Lung (tissue), 12 donors: ENCODE measurements around the gene HCN4. TPM values are rescaled to one million over a fixed set of nuclear protein-coding genes. Genes with fewer than 3 reads are reported as not detected.

Source experiments
- ATAC-seq: fragments of 200-7000 bp; cut with Tn5 transposase; one replicate; pipeline ENCODE4 v1.9.1; 2020; ENCODE audit warnings: moderate number of reproducible peaks; ENCODE audit not compliant: insufficient read depth, low FRiP score
- DNase-seq, 3 donors: peaks; one replicate each; pipeline ENCODE4 v3.0.0-alpha.2; 2013 to 2017
- H3K27ac ChIP-seq, 2 donors: one replicate each; pipeline ENCODE4 v1.5.1; 2013; ENCODE audit warnings: mild to moderate bottlenecking in 2 of 2, moderate library complexity in 2 of 2, control low read depth in 1 of 2, inconsistent platforms in 1 of 2, low read depth in 1 of 2, low read length in 1 of 2
- H3K27me3 ChIP-seq, 3 donors: one replicate each; pipeline ENCODE4 v1.5.1; 2013; ENCODE audit warnings: low read length in 2 of 3; ENCODE audit not compliant: control insufficient read depth in 3 of 3, insufficient read depth in 3 of 3
- H3K36me3 ChIP-seq, 4 donors: one replicate each; pipeline ENCODE4 v1.5.1; 2013; ENCODE audit warnings: low read length in 4 of 4, mild to moderate bottlenecking in 1 of 4, moderate library complexity in 1 of 4; ENCODE audit not compliant: control insufficient read depth in 4 of 4, insufficient read depth in 4 of 4
- H3K4me1 ChIP-seq, 5 donors: one replicate each; pipeline ENCODE4 v1.5.1; 2013; ENCODE audit warnings: low read length in 5 of 5, mild to moderate bottlenecking in 2 of 5, moderate library complexity in 1 of 5; ENCODE audit not compliant: control insufficient read depth in 5 of 5, insufficient read depth in 5 of 5
- H3K4me3 ChIP-seq: one replicate; pipeline ENCODE4 v1.5.1; 2013; ENCODE audit warnings: mild to moderate bottlenecking, control low read depth, moderate library complexity
- H3K9ac ChIP-seq, 2 donors: one replicate each; pipeline ENCODE4 v1.5.1; 2013; ENCODE audit warnings: low read length in 2 of 2, control low read depth in 1 of 2; ENCODE audit not compliant: insufficient read depth in 1 of 2
- H3K9me3 ChIP-seq, 4 donors: one replicate each; pipeline ENCODE4 v1.5.1; 2013; ENCODE audit warnings: low read length in 3 of 4, mild to moderate bottlenecking in 1 of 4, moderate library complexity in 1 of 4; ENCODE audit not compliant: control insufficient read depth in 4 of 4, insufficient read depth in 3 of 4
- CTCF ChIP-seq: IDR thresholded peaks from 2 replicates; pipeline ENCODE4 v1.5.1; 2012; ENCODE audit warnings: mild to moderate bottlenecking; ENCODE audit errors: control extremely low read depth, extremely low read depth
- WGBS, 2 donors: extraction: QIAGEN DNeasy Blood & Tissue Kit; methylation state at CpG; one replicate each; pipeline ENCODE4 v1.1.7; 2013; 5-methylcytosine and 5-hydroxymethylcytosine counted together
- polyA plus RNA-seq, 2 donors: library from polyadenylated mRNA; stranded (reverse); fragments of 200-250 nt; gene quantifications; one replicate each; pipeline ENCODE4 v1.2.1, GENCODE V29; 2013
- total RNA-seq, 2 donors: library from RNA; depleted of rRNA in 1 of 2; stranded (reverse); fragments of >200 nt in 1 of 2; gene quantifications; one replicate each; pipeline ENCODE4 v1.2.1, GENCODE V29; 2014 to 2021
- donor health status: control.
- donor health status: control.
- donor health status: Bipolar disorder and iron deficiency.
- donor health status: healthy.
- donor health status: DM: yes; HTN: yes; CAD: no.

The HCN4 gene
- total and polyA plus RNA-seq, 4 donors, result 0.06 to 1.0 (median 0.21) TPM

- no peaks in the 10 kb centered on the region for H3K4me1 ChIP-seq
- H3K9ac ChIP-seq, result no peak overlapping the region
- H3K4me3 ChIP-seq, result no peak overlapping the region
- no peak for ATAC-seq
- 67% methylated on average over 12 of the region's 12 CpGs for WGBS, 2 donors
- H3K36me3 ChIP-seq, result no peaks in the 10 kb centered on the region
- peak in 1 of 3 donors; percentile 26 for DNase-seq
- H3K27me3 ChIP-seq, result peaks cover 0 to 8% (median 2%) of the 10 kb centered on the region in 3 donors
- H3K9me3 ChIP-seq, result peaks cover 0 to 7% (median 0%) of the 10 kb centered on the region in 4 donors
- TF ChIP-seq CTCF, result no peak
- H3K27ac ChIP-seq, result no peak overlapping the region
Observed at GRCh38 chr15:73387507-73388255, 18.9 kb upstream of the HCN4 start.

GRCh38 chr15:73386886-73387506 is 18.2 kb upstream of the HCN4 start:
- ATAC-seq (no peak), DNase-seq (no peak)
- H3K36me3 ChIP-seq, result no peaks in the 10 kb centered on the region
- H3K4me1 ChIP-seq, result no peaks in the 10 kb centered on the region
- H3K9ac ChIP-seq, result no peak overlapping the region
- no peak overlapping the region for H3K4me3 ChIP-seq
- H3K27ac ChIP-seq, result no peak overlapping the region
- H3K27me3 ChIP-seq, result peaks cover 0 to 8% (median 2%) of the 10 kb centered on the region in 3 donors
- no peak for TF ChIP-seq CTCF
- WGBS, 2 donors, result 55 to 57% methylated on average over 8 of the region's 8 CpGs
- H3K9me3 ChIP-seq, result peaks cover 0 to 8% (median 0%) of the 10 kb centered on the region in 4 donors

- TF ChIP-seq CTCF, result no peak
- H3K27me3 ChIP-seq, result peaks cover 0 to 8% (median 2%) of the 10 kb centered on the region in 3 donors
- H3K4me1 ChIP-seq, result no peaks in the 10 kb centered on the region
- DNase-seq, result no peak
- H3K9me3 ChIP-seq, result peaks cover 0 to 9% (median 0%) of the 10 kb centered on the region in 4 donors
- no peak overlapping the region for H3K27ac ChIP-seq
- ATAC-seq, result no peak
- no peaks in the 10 kb centered on the region for H3K36me3 ChIP-seq
- WGBS, 2 donors, result 89 to 94% methylated on average over 5 of the region's 5 CpGs
- no peak overlapping the region for H3K4me3 ChIP-seq
- no peak overlapping the region for H3K9ac ChIP-seq
Observed at GRCh38 chr15:73386238-73386637, 17.5 kb upstream of the HCN4 start.
